Medulla oblongata (tissue), 1 donor: Measurements from ENCODE around the gene ZSCAN16.

Source experiments
- DNase-seq: peaks from one replicate; pipeline ENCODE4 v3.0.0-alpha.2; 2015; ENCODE audit errors: extremely low spot score

Gene ZSCAN16

DNA sequence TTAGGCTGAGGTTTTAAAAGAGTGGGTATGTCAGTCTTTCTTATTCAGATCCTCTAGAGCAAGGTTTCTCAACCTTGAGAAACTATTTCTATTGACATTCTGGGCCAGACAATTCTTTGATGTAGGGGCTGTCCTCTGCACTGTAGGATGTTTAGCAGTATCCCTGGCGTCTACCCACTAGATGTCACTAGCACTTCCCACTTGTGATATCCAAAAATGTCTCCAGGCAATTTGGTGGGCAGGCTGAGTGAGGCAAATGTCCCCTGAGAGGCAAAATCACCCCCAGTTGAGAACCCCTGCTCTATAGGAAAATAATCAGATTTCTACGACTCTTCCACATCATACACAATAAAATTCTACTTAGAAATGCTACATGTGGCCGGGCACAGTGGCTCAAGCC lies 9.6 kb downstream of the ZSCAN16 start:
- DNase-seq: peak; percentile 36

DNA sequence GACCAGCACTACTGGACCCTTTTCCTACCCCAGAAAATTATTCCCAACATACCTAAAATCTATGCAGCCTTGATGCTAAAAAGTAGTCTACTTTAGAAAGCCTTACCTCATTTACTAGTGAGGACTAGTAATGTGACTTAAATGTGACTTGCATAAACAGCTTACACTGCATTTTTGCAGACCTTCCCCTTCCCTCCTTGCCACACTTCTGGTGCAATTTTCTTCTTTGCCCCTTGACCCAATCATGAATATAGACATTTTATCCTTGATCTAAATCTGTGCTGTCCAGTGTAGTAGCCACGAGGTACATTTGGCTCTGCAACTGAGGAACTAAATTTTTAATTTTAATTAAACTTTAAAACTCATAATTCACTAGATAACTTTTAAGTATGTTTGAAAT lies 10.3 kb downstream of the ZSCAN16 start:
- DNase-seq: no peak

DNA sequence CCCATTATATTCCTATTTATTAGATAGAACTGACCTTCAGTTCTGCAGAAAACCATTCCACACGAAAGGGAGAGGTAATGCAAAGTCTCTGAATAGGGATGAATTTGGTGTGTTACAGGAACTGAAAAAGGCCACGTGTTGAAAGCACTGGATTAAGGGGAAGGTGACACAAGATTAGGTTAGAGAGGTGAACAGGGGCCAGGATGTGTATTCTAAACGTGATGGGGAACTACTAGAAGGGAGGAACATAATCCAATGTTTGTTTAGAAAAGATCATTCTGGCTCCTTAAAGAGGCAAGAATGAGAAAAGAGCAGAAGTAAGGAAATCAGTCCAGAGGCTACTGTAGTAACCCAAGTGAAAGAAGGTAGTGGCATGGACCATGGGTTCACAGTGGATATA lies 11.0 kb downstream of the ZSCAN16 start:
- no peak for DNase-seq

DNA sequence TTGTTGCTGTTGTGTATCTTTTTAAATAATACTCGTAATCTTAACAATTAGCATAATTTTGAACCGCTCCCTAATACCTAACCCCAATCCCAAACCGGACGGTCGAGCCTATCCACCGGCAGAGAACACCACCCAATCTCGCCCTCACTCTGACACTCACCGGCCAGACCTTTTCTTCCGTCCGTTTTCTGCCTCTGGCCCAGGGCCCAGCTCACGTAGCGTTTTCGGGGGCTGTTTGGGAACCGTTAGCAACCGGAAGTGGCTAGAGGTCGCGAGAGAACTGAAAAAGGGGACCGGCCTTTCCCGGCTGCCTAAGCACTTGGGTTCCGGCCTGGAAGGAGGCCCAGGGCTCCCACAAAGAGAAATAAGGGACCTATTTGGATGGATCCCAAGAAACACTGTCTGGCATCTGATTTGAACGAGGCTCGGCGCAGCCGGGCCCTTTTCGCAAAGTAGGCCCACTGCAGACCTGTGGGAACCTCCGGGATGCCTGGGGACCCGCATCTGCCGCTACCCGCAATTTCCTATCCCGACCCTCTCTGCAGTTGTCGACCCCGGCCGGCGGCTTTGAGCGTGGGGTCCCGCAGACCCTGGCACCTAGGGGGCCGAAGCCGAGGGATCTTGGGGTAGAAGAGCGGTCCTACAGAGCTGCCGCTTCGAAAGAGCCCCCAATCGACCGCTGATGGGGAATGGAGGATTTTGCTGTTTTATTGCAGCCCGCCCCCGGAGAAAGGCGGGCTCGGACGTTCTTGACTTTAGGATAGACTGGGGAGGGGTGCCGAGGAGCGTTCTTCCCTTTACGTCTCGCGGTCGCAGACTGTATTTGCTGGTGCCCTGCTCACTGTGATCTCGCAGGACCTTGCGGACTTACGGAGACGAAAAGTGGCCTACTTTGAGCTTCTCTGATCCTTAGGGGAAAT lies 12.4 kb downstream of the ZSCAN16 start:
- DNase-seq: peak; percentile 94

DNA sequence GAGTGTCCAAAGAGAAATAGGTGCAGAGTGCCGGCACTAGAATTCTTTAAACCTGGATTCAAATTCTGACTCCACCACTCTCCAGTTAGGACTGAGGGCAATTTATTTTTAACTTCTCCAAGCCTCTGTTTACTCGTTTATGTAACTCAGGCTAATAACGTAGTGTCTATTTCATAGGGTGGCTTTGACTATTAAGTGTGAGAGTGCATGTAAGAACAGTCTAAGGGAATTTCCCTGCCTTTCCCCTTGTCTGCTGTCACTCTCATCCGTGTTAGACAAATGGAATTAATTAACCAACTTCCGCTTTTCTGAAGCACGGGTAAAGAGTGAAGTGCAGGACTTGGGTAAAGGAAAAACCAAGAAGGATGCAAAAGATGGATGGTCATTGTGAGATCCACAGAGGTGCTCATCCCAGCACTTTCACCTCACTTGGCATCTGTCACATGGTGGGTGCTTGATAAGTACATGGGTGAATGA lies 13.1 kb downstream of the ZSCAN16 start:
- DNase-seq: peak; percentile 58

DNA sequence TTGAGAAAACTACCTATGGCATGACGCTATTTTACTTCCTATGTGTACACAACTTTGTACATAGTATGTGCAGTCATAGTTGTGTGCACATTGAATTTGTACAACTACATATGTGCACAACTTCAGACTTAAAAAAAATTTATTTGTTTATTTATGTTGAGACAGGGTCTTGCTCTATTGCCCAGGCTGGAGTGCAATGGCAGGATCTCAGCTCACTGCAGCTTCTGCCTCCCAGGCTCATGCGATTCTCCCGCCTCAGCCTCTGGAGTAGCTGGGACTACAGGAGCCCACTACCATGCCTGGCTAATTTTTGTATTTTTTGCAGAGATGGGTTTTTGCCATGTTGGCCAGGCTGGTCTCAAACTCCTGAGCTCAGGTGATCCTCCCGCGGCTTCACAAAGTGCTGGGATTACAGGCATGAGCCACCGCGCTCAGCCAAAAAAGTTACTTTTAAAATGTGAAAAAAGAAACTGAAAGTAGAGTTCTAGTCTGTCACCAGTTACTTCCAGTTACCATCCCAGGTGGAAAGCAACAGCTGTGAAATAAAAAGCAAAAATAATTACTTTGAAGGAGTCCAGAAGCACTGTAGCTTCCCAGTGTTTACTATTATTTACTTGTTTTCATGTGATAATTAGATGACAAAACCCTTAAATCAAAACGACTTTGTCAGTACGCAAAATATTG lies 15.6 kb downstream of the ZSCAN16 start:
- DNase-seq: no peak

DNA sequence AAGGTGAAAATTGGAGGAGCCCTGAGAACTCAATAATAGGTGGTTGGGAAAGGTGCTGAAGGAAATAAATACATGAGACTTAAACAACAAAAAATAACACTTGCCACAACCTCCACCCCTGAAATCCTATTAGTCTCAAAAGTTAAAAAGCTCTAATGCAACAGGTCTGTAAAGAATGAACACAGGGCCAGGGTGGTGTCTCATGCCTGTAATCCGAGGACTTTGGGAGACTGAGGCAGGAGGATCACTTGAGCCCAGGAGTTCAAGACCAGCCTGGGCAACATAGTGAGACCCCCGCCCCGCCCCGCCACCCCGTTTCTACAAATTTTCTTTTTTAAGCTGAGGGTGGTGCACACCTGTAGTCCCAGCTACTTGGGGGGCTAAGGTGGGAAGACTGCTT lies 16.2 kb downstream of the ZSCAN16 start:
- DNase-seq: no peak

DNA sequence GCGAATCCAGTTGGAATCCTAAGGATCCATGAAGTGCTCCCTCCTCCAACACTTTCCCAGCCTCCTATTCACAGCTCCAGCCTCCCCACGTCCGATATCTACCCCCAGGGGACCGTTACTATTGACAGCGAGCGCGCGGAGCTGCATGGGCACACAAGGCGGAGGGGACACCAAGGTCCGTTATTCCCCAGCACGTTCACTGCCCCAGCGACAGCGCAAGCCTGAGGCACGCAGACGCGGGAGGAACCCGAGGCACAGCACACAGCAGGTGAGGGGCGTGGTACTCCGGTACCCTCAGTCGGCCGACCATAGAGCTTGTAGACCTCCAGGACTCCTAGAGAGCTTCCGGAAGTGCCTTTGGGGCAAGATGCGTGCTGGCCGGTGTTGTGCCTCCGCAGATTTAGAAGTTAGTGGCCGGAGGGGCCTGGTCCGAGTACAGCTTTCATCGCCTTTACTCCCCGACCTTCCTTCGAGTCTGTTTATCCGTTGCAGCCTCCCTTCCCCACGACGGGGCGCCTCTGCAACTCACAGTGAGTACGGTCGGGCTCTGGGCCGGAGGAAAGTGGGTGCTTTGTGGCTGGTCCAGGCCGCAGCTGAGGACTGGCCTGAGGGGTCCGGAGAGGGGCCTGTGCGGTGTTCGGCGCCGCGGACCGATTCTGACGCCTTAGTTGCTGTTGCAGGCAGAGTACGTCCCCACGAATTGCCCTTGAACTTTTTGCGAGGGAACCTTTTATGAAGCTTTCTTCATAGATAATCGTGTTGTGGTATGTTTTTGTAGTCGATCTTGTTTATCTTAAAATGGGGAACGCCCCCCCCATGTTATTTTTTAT lies 17.3 kb downstream of the ZSCAN16 start, which contains the start of gene ZKSCAN8:
TSS of gene ZKSCAN8 (plus strand) at position 384 of the 830 bp plus-strand sequence. CDS start 6,525 bp downstream, outside the sequence.
- peak; percentile 86 for DNase-seq

DNA sequence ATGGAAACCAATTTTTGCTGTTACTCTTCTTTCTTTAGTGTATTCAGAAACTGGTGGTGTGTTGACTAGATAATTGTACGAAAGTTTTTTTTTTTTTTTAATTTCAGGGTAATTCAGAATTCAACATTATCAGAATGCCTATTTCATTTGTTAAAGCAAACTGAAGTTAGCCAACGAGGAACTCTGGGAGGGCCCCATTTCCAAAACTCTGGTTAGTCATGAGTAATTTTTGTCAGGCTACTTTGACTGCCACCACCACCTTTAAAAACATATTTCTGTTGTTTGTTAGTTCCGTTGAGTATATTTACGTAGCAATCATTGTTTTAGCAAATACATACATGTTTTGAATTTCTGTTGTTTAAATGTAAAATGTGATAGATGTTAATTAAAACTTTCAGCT lies 18.0 kb downstream of the ZSCAN16 start:
- no peak for DNase-seq

DNA sequence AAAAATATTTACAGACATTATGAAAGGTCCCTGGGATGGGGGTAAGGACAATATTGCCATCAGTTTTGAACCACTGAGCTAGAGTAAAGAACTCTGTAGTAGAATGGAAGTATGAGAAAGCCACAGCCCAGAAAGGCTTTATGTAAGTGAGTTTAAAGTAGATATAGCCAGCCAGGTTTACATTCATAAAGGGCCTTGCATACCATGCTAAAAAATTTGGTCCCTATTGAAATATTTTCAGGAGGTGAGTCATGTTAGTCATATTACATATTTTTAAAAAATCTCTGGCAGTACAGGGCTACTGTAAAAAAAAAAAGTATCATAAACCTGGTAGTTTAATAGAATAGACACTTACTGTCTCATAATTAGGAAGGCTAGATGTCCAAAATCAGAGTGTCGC lies 20.8 kb downstream of the ZSCAN16 start:
- DNase-seq: no peak

DNA sequence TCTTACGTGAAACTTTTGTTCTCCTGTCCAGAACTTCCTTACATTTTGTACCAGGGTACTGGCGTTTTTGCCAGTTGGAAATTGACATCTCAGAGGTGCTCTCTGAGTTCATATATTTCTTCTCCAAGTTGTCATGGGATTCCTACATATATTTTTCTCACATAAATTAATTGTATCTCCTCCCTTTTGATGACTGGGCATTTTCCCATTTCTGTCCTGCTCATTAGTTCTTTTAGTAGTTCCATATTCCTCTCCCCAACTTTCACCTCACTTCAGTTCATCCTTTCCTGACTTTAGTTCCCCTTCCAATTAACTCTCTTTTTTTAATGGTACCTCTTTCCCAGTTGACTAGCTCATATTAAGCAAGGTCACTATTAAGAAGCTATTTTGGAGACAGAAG lies 28.1 kb downstream of the ZSCAN16 start:
- no peak for DNase-seq

DNA sequence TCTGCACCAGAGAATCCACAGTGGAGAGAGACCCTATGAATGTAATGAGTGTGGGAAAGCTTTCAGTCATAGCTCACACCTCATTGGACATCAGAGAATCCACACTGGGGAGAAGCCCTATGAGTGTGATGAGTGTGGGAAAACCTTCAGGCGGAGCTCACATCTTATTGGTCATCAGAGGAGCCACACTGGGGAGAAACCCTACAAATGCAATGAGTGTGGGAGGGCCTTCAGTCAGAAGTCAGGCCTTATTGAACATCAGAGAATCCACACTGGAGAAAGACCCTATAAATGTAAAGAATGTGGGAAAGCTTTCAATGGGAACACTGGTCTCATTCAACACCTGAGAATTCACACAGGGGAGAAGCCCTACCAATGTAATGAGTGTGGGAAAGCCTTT lies 29.1 kb downstream of the ZSCAN16 start:
- no peak for DNase-seq

DNA sequence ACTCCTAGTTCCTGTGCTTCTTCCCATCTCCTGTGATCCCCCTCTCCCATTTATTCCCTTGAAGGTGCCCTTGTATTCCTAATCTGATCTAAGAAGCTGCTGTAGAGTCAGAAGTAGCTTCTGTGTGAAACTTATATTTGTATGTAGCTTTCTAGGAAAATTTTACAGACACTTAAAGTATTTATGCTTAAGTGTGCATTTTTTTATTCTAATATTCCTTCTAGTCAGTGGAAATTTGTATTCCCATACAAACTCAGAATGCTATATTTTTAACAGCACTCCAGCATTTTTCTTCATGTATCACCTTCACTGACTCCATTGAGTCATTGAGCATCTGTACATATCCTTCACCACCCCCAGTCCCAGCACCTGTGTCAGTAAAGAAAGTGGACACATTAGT lies 29.9 kb downstream of the ZSCAN16 start:
- DNase-seq: no peak

DNA sequence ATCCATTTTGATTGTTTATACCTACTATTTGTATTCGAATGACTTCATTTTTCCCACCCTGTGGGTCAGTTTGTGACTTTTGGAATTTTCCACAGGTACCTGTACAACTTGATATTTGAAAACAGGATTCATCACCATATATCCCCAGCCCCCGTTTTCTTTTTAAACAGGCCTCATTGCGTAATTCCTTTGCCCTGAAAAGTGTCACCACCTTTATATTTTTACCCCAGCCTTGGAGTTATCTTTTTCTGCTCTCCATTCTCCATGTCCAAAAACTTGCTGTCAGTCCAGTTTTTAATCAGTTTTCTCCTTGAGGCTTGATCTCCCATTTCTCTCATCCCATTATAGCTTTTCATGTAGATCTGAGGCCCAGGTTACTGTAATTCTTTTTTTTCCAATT lies 33.9 kb downstream of the ZSCAN16 start:
- DNase-seq: no peak

DNA sequence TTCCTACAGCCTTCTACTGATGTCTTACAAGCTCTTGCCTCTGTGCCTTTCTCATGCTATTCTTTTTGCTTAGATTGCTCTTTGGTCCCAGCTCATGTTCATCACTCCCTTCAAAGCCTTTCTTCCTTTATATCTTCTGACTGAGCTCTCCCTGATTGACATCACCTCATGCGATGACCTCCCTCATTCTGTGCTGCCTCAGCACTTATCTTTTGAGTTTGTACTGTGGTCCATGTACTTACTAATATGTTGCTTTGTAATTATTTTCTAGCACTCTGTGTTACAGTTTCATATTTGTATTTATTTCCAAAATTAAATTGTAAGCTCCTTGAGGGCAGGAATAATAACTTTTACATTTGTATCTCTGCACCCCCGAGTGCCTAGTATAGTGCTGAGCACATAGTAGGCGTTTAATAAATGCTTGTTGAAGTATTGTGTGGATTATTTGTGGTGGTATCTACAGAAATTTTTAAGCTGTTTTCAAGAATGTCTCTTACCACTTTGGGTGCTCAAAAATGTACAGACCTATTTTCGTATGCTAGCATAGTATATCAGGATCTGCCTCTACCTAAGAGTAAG lies 34.7 kb downstream of the ZSCAN16 start:
- no peak for DNase-seq

DNA sequence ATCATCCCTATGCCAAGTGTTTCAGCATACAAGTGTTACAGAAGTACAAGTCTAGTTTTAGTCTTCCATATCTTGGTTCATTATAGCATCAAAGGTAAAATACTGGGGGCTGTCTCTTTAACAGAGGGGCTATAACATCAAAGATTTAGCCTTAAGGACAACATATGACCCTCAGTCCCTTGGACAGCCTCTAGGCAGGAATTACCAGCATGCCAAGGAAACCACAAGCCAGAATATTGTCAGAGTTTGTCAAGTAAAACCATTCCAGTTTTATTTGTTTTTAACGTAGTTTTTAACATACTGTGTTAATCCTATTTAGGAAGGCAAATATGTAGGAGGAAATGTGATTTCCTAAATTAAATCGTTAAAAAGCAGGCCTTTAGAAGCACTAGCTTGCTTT lies 35.8 kb downstream of the ZSCAN16 start:
- DNase-seq: no peak

DNA sequence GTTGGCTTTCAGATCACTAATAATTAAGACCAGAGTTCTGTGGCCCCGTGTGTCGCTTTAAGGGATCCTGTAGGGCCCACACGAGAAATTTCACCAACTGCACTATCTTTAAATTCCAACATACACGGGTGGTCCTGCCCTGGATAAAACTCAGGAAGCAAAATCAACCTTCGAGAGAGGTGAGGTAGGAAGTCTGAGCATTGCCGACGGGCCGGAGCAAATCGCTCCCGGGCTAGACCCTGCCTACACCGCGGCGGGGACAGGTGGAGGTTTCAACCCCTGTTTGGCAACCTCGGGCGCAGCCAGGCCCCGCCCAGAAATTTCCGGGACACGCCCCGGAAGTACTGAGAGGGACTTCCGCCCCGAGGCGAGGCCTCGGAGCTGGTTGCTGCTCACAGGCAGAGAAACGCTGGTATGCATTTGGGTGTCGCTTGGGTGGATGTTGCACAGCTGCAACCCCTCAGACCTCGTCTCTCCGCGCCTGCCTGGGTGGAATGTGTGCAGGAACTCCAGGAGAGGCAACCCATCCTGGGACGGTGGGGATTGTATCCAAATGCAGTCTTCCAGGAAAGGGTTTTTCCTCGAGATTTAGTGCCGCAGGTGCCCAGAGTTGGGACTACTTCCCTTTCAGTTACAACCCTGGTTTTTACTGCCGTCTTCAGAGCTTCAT lies 37.1 kb downstream of the ZSCAN16 start:
- DNase-seq: peak; percentile 64

DNA sequence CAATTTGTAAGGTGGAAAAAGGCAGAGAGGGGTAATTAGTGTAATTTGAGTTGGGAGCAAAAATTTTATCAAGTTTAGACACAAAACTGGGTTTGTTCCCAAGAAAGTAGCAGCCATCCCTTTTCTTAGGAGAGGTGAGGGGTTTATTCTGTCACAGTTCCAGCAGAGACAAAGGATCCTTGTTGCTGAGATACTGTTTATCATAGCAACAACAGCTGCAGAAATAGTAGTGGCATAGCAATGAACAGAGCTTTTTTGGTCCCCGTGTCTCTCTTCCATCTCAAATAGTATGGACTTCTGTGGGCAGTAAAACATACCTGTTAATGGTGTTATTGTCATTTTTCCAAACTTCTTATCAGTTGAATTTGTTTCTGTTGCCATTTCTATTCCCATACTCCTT lies 41.2 kb downstream of the ZSCAN16 start:
- no peak for DNase-seq

DNA sequence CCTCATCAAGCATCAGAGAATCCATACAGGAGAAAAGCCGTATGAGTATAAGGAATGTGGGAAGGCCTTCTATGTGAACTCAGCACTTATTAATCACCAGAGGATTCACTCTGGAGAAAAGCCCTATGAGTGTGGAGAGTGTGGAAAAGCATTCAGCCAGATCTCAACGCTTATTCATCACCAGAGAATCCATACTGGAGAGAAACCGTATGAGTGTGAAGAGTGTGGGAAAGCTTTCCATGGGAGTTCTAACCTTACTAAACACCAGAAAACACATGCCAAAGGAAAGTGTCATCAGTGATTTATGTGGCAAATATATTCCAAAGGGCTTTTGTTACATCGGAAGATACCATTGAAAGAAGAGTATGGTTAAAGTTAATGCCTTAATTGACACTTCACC lies 42.7 kb downstream of the ZSCAN16 start:
- no peak for DNase-seq

DNA sequence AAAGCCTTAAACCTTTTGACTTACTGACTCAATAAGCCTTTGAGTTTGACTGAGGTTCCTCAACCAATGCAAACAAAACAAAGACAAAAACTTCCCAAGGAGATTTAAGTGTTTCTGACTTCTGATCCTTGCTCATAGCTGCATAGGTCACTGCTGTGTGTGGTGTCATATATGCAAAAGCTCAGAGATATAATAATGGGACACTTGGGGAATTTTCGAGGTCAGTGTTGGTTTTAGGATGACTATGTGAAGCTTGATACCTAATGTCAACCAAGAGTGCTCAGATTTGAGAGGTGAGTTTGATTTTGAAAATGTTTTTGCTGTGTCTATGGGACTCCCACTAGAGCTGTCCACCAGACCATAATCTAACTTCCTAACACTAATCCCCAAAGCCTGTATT lies 43.5 kb downstream of the ZSCAN16 start:
- no peak for DNase-seq

DNA sequence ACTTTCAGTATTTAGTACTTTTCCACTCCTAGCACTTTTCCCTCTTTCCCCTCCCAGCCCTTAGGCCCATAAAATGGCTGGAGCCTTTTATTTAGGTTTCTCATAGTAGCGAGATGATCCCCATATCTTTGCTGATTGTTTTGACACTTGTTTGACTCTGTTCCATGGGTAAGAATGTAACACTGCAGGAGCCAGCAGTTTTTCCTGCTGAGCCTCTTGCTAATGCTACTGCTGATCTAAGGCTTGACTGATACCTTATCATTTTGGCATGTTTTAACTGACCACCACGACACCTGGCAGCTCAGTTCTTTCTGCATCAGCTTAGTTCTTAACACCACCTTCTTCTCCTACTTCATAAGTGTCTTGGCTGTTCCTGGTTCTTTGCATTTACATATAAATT lies 46.9 kb downstream of the ZSCAN16 start:
- DNase-seq: no peak
